NCI-H526 (cell line): Measurements from ENCODE around the gene ENPP5.

Source experiments
- DNase-seq, 2 experiments: peaks; one replicate each; lab custom pipeline; 2025; lab: John Stamatoyannopoulos, UW

The ENPP5 gene

DNA sequence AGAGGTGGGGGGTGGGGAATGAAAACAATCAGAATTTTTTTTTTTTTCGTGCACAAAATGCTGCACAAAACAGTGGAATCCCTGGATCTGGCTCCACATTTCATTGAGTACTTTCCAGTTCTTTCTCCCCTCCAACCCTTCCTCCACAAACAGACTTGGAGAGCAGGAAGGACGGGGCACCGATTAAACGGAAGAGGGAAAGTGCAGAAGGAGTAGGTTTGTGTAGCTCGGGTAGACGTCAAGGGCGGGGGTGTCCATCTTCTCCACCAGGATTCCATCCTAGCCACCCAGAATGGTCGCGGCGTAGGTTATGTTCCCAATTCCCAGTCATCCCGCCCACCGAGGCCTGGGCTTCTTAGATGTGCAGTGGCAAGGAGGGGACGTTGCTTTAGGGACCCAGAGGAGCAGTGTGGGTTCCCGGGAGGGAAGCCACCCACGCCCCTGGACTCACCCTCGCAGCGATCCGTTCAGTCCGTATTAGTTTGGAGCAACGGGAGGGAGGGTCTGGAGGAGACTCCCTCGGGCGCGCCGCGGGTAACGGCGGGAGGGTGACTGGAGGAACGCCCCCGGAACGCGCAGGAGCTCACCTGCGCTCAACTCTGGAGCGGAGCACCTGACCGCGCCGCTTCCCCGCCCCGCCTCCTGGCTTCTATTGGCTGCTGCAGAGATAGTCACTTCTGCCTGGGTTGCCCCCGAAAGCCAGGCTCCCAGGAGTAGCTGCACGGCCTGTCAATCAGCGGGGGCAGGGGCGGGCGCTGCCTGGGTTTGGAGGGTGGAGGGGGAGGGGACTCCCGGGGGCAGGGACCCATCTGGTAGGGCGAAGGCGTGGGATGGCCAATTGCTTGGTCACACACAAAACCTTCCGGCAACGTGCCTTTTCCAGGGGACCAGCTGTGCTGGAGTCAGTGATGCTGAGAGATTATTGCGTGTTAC is at the start of gene ENPP5:
Gene ENPP5, minus strand, starts transcription at position 624 of the 933 bp plus-strand sequence. CDS start 2,718 bp downstream, outside the sequence.
- peak; percentile 97 to 99 for DNase-seq

DNA sequence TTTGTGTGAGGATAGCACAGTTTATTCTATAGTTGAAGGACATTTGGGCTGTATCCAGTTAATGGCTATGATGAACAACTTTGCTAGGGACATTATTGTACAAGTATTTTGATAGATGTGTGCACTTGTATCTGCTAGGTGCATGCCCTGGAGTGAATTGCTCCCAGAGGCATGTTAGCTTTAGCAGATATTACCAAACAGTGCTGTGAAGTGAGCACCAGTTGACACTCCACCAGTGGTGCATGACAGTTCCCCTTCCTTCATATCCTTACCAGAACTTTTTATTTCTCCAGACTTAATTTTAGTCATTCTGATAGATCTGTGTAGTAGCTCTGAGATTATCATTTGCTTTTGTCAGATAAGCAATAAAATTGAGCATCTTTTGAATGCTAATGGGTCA is 48.9 kb upstream of the ENPP5 start:
- no peak for DNase-seq

- DNase-seq = no peak
Measured at GRCh38 chr6:46218457-46218856, 47.7 kb upstream of the ENPP5 start.

DNA sequence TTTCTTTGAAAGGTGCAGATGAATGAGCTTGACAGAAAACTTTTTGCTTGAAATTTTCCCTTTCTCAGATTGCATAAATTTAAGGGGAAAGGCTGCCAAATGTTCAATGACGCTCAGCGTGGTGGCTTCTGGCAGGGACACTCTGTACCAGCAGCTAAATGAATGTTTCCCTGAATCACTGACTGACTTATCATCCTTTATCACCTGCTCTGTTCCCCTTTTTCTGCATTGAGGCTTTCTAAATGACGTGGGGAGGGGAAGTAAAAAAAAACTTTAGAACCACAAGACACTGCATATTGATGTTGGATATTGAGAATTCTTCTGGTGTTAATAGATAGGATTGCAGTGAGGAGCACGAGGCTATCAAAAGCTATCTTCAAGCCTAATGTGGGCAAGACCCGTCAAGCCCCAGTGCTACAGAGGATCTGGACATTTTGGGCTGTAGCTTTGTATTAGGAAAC is 46.9 kb upstream of the ENPP5 start:
- DNase-seq = no peak

DNA sequence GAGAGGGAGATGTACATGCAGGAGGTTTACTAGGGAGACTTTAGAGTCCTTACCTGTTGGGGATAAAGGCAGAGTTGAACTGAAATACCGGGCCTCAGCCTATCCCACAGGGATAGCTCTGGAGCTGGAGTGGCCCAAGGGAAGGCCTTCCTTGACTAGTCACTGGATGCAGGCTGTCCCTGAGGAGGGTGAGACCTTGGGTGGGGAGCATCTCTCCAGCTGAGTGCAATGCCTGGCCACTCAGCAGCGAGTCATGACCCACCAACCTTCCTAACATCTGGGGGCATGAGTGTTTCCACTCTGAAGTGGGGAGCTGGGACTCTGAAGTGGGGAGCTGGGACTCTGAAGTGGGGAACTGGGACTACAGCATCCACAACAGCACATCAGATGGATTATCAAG is 46.1 kb upstream of the ENPP5 start:
- DNase-seq = no peak

- no peak for DNase-seq
Measured at GRCh38 chr6:46215777-46216176, 45.0 kb upstream of the ENPP5 start.

- DNase-seq = no peak
Measured at GRCh38 chr6:46215213-46215612, 44.4 kb upstream of the ENPP5 start.

- no peak for DNase-seq
Measured at GRCh38 chr6:46211917-46212316, 41.1 kb upstream of the ENPP5 start.

DNA sequence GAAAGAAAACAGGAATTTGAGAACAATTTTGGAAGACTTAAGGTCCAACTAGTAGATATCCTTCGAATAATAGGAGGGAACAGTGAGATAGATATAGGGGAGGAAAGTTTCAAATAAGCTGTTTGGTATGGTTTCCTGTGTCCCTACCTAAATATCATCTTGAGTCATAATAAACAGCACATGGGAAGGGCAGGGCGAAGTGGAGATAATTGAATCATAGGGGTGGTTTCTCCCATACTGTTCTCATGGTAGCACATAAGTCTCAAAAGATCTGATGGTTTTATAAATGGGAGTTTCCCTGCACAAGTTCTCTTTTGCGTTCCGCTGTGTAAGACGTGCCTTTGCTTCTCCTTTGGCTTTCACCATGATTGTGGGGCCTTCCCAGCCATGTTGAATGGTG is 39.5 kb upstream of the ENPP5 start:
- DNase-seq = no peak

DNA sequence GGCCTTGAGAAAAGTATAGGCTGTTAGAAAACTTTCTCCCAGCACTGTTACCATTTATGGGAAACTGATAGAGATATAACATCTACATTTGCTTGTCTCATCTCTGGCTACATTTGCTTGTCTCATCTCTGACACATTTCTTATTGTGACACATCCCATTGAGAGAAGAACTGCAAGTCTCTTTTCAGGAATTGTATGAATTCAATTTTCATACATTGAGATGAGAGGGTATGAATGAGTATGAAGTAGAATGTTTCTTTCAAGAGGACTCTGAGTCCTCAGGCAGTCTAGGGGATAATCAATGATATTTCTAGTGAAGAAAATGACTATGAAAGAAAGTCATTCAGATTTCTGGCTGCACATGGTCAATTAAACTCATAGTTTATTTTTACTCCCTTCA is 37.5 kb upstream of the ENPP5 start:
- DNase-seq = no peak

DNA sequence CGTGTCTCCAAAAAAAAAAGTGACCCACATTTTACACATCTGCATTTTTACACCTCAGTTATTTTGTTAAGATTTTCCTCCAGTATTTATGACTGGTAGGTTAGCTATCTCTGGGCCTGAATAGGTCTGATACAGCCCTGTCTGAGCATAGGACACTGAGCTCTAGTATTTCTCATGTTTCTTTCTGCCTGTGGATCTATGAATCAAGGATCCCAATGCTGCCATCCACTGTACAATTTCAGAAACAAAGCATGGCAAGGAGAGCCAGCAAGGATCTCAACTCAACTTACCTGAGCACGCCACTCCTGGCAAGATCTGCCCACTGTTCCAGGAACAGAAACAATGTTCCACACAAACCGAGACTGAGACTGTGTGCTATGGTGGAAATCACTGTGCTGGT is 36.4 kb upstream of the ENPP5 start:
- DNase-seq = peak in 1 of 2 experiments; percentile 4

- DNase-seq = no peak
Measured at GRCh38 chr6:46204880-46205650, 34.3 kb upstream of the ENPP5 start.

DNA sequence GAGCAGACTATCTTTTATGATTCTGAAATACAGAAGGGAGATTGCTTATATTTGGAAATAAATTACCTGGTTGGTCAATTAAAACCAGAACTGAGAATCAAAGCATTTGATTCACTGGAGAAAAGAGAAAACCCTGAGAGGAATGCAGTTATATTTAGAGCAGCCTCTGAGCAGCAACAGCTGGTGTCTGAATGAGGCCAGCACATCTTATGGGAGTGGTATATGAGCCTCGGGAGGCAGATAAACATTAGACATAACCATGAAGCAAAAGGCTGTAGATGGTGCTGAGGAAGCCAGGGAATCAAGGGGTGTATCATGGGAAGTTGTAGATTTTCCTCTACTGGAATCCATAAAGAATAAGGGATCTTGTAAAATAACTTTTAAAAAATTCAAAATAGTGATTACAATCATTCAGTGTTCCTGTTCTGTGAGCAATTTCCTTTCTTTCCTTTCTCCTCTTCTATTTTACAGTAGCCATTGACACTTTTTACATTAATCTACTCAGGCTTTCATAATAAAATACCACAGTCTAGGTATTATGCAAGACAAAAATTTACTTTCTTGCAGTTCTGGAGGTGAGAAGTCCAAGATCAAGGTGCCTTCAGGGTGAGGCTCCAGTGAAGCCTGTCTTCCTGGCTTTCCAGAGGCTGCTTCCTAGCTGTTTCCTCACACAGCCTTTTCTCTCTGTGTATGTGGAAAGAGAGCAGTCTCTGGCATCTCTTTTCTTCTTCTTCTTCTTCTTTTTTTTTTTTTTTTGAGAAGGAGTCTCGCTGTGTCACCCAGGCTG is 32.8 kb upstream of the ENPP5 start:
- DNase-seq = no peak

- no peak for DNase-seq
Measured at GRCh38 chr6:46201702-46202101, 30.9 kb upstream of the ENPP5 start.

DNA sequence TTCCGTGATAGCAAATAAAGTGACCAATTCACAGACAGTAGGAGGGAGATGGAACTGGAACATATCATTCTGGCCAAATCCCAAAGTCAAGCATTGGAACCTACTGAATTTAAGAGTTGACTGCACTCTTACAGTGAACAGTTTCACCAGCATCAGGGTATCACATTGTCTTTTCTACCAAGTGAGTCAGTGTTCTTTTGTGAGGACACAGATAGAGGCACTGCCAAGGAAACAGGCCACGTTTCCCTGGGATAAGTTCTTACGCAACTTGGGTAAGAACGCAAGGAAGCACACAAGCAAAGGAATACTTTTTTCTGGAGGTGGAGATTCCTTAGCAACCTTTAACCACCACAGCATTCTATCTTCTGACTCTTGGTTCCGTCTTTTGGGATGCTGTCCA is 28.6 kb upstream of the ENPP5 start:
- no peak for DNase-seq

DNA sequence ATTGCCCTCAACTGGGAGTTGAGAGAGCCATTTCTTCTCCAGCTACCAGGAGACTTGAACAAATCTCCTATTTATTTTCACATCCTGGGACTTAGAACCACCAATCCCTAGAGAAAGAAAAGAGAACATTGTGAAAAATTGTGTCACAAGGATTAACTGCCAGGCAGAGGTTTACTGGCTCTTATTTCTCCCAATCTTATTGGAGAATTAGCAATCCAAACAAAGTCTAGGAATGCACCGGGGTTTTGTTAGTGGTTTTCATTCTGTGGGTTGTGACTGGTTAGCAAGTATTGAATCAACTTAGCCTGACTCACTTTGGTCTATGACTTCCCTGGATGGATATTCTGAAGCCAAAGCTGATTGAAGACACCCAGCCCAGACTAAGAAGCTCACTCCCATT is 21.2 kb upstream of the ENPP5 start:
- no peak for DNase-seq

GRCh38 chr6:46190889-46191288 is 20.1 kb upstream of the ENPP5 start:
- DNase-seq = no peak

- DNase-seq = no peak
Measured at GRCh38 chr6:46189726-46190125, 18.9 kb upstream of the ENPP5 start.

DNA sequence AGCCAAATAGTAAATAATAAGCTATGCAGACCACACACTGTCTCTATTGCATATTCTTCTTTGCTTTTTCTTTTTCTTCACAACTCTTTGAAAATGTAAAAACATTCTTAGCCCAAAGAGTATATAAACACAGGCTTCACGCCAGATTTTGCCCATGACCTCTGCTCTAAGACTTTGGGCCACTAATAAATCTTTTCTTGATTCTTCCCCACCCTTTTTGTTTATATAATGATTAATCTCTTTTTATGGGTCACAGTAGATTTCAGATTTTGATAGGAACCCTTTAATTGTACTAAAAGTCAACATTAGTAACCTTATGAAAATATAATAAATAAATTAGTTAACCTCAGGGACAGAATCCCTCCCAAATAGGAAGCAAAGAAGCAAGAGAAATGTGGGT is 15.8 kb upstream of the ENPP5 start:
- no peak for DNase-seq

GRCh38 chr6:46184114-46184513 is 13.3 kb upstream of the ENPP5 start:
- DNase-seq = no peak

GRCh38 chr6:46175976-46176375 is 5.2 kb upstream of the ENPP5 start:
- DNase-seq = peak in 1 of 2 experiments; percentile 8

GRCh38 chr6:46175446-46175845 is 4.7 kb upstream of the ENPP5 start:
- DNase-seq = no peak
